ENCODE measurements around the gene ZNF3.

ZNF3 gene

GRCh38 chr7:100119970-100120732, 38.6 kb upstream of the ZNF3 start:
- H2BK5ac ChIP-seq (ENCODE audit: low read depth, low read length, poor library complexity): no peak overlapping the region
- H3K4me3 ChIP-seq (ENCODE audit: low read depth, low read length): peak overlapping the region; percentile 79
- no peak overlapping the region for H3K23ac ChIP-seq (ENCODE audit: low read length)
- H3K4me1 ChIP-seq (ENCODE audit: control insufficient read depth in 1 of 2, insufficient read depth in 2 of 2, low read length in 2 of 2): peaks cover 6 to 17% of the 10 kb centered on the region in 2 experiments
- no peaks in the 10 kb centered on the region for H3K27me3 ChIP-seq (ENCODE audit: insufficient read depth, low read length)
- H2BK12ac ChIP-seq (ENCODE audit: low read length): no peak overlapping the region
- no peak overlapping the region for H3K4ac ChIP-seq (ENCODE audit: low read depth, low read length)
- no peaks in the 10 kb centered on the region for H3K9me3 ChIP-seq (ENCODE audit: insufficient read depth, low read depth, low read length)
- no peak overlapping the region for H2BK120ac ChIP-seq (ENCODE audit: insufficient read depth, low read length, poor library complexity)
- peak overlapping the region; percentile 9 for H3K27ac ChIP-seq (ENCODE audit: low read depth, low read length)
- H3K79me1 ChIP-seq (ENCODE audit: low read length): no peaks in the 10 kb centered on the region
- no peak overlapping the region for H2AK5ac ChIP-seq (ENCODE audit: low read length)
- H2AFZ ChIP-seq (ENCODE audit: insufficient read depth, low read length, poor library complexity): no peak overlapping the region
- no peak overlapping the region for H4K91ac ChIP-seq (ENCODE audit: low read depth, low read length)
- peak overlapping the region; percentile 25 for H4K8ac ChIP-seq (ENCODE audit: low read depth, low read length)
- DNase-seq: peak in 1 of 2 donors; percentile 41
- H3K79me2 ChIP-seq (ENCODE audit: control insufficient read depth, insufficient read depth, low read length, poor library complexity): peaks cover 5% of the 10 kb centered on the region
- H3K9ac ChIP-seq (ENCODE audit: low read length): peak overlapping the region; percentile 57
- H3K14ac ChIP-seq (ENCODE audit: low read length): no peak overlapping the region
- no peak overlapping the region for H4K12ac ChIP-seq (ENCODE audit: low read depth, low read length)
- peak overlapping the region; percentile 81 for H3K4me2 ChIP-seq (ENCODE audit: low read length)
- WGBS (ENCODE audit: extremely low coverage, insufficient coverage, insufficient read length): no CpG with 5 or more reads among the region's 19 CpGs
- H3K18ac ChIP-seq (ENCODE audit: low read length): no peak overlapping the region
- H3K36me3 ChIP-seq (ENCODE audit: control insufficient read depth in 1 of 2, insufficient read depth in 2 of 2, low read length in 2 of 2): no peaks in the 10 kb centered on the region

DNA sequence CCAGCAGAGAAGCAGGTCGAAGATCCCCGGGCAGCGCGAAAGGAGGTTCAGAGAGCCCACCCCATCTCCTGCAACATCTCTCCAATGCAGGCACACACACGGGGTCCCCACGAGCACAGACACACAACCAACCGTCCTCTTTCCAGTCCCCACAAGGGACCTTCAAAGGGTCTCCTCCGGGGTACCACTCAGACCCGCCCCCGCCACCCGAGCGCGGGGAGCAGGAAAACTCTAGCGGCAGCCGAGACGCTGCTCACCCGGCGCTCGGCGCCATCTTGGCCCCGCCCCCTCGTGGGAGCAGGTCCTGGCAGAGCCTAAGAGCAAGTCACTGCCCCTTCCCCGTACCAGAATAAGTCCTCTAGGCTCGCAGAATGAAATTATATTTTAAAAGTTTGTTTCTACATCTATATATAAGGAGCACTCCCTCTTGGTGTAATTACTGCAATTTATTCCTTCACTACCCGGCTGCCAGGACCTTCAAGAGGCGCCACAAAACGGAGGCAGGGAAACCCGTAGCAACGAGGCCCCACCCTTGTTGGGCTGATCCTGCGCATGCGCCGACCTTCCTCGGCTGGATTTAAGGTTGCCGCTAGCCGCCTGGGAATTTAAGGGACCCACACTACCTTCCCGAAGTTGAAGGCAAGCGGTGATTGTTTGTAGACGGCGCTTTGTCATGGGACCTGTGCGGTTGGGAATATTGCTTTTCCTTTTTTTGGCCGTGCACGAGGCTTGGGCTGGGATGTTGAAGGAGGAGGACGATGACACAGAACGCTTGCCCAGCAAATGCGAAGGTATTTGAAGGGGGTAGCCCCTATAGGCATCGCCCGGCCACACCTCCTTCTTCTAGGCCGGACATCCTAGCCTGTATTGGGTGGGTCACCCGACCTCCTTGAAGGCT, 37.8 kb upstream of the ZNF3 start, which contains the start of the genes CNPY4 and TAF6:
TSS of gene CNPY4 (plus strand) at position 563 of the 898 bp plus-strand sequence. CDS start at position 674, 111 bp downstream.
TSS of gene TAF6 (minus strand) at position 287 of the 898 bp plus-strand sequence. CDS start 5,149 bp downstream, outside the sequence.
- Histone ChIP-seq H4K12ac (ENCODE audit: low read depth, low read length) (peak within 1 kb of the TSS; percentile 4), H3K9me3 (ENCODE audit: insufficient read depth, low read depth, low read length) (no peaks in the 10 kb centered on the region), H3K18ac (ENCODE audit: low read length) (peak within 1 kb of the TSS; percentile 7), H3K14ac (ENCODE audit: low read length) (peak within 1 kb of the TSS; percentile 77), H3K79me1 (ENCODE audit: low read length) (no peaks in the 10 kb centered on the region), H3K4me1 (ENCODE audit: control insufficient read depth in 1 of 2, insufficient read depth in 2 of 2, low read length in 2 of 2) (peaks cover 6 to 17% of the 10 kb centered on the region in 2 experiments), H3K4ac (ENCODE audit: low read depth, low read length) (peak within 1 kb of the TSS; percentile 70), H3K9ac (ENCODE audit: low read length) (peak within 1 kb of the TSS; percentile 93), H2AFZ (ENCODE audit: insufficient read depth, low read length, poor library complexity) (peak within 1 kb of the TSS; percentile 12), H4K8ac (ENCODE audit: low read depth, low read length) (peak within 1 kb of the TSS; percentile 50), H3K4me2 (ENCODE audit: low read length) (peak within 1 kb of the TSS; percentile 81), H3K27me3 (ENCODE audit: insufficient read depth, low read length) (no peaks in the 10 kb centered on the region), H2AK5ac (ENCODE audit: low read length) (no peak within 1 kb of the TSS), H3K79me2 (ENCODE audit: control insufficient read depth, insufficient read depth, low read length, poor library complexity) (peaks cover 5% of the 10 kb centered on the region), H3K4me3 (ENCODE audit: low read depth, low read length) (peak within 1 kb of the TSS; percentile 92), H3K23ac (ENCODE audit: low read length) (no peak within 1 kb of the TSS), H2BK5ac (ENCODE audit: low read depth, low read length, poor library complexity) (peak within 1 kb of the TSS; percentile 50), H3K36me3 (ENCODE audit: control insufficient read depth in 1 of 2, insufficient read depth in 2 of 2, low read length in 2 of 2) (no peaks in the 10 kb centered on the region), H2BK12ac (ENCODE audit: low read length) (no peak within 1 kb of the TSS), H2BK120ac (ENCODE audit: insufficient read depth, low read length, poor library complexity) (peak within 1 kb of the TSS; percentile 1), H4K91ac (ENCODE audit: low read depth, low read length) (peak within 1 kb of the TSS; percentile 33), H3K27ac (ENCODE audit: low read depth, low read length) (peak within 1 kb of the TSS; percentile 29)
- DNase-seq: peak; percentile 95 to 98
- WGBS (ENCODE audit: extremely low coverage, insufficient coverage, insufficient read length): no CpG with 5 or more reads among the region's 49 CpGs

DNA sequence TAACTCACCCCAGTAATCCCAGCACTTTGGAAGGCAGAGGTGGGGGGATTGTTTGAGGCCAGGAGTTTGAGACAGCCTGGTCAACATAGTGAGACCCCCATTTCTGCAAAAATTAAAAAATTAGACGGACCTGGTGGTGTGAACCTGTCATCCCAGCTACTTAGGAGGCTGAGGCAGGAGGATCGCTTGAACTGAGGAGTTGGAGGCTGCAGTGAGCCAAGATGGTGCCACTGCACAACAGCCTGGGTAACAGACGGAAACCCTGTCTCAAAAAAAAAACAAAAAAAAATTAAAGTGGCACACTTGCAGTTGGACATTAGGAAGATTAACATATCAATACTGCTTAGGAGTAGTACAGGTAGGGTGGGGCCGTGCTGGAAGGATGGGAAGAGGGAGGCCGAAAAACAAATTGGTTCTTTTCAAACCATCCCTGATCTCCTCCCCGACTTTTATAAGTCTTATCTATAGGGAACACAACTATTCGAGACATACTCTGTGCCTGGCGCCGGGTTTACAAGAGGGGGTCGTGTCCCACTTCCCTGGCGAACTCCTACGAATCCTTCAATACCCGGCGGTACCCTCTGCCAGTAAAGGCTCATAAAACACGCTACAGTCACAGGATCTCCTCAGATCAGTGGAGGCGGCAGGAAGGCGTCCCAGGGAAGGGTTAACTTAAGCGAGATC, 37.0 kb upstream of the ZNF3 start:
- H3K4me2 ChIP-seq (ENCODE audit: low read length): peak overlapping the region; percentile 81
- H3K4me3 ChIP-seq (ENCODE audit: low read depth, low read length): peak overlapping the region; percentile 92
- H4K8ac ChIP-seq (ENCODE audit: low read depth, low read length): peak overlapping the region; percentile 50
- no peak overlapping the region for H3K23ac ChIP-seq (ENCODE audit: low read length)
- H3K79me2 ChIP-seq (ENCODE audit: control insufficient read depth, insufficient read depth, low read length, poor library complexity): peaks cover 5% of the 10 kb centered on the region
- peak overlapping the region; percentile 93 for H3K9ac ChIP-seq (ENCODE audit: low read length)
- DNase-seq: no peak
- no peak overlapping the region for H2BK12ac ChIP-seq (ENCODE audit: low read length)
- no peaks in the 10 kb centered on the region for H3K27me3 ChIP-seq (ENCODE audit: insufficient read depth, low read length)
- peaks cover 6% of the 10 kb centered on the region in 2 experiments for H3K36me3 ChIP-seq (ENCODE audit: control insufficient read depth in 1 of 2, insufficient read depth in 2 of 2, low read length in 2 of 2)
- peak overlapping the region; percentile 4 for H4K12ac ChIP-seq (ENCODE audit: low read depth, low read length)
- H3K4me1 ChIP-seq (ENCODE audit: control insufficient read depth in 1 of 2, insufficient read depth in 2 of 2, low read length in 2 of 2): peaks cover 6 to 17% of the 10 kb centered on the region in 2 experiments
- no peak overlapping the region for H2BK120ac ChIP-seq (ENCODE audit: insufficient read depth, low read length, poor library complexity)
- H2AFZ ChIP-seq (ENCODE audit: insufficient read depth, low read length, poor library complexity): peak overlapping the region; percentile 12
- WGBS (ENCODE audit: extremely low coverage, insufficient coverage, insufficient read length): no CpG with 5 or more reads among the region's 18 CpGs
- no peaks in the 10 kb centered on the region for H3K79me1 ChIP-seq (ENCODE audit: low read length)
- peak overlapping the region; percentile 50 for H2BK5ac ChIP-seq (ENCODE audit: low read depth, low read length, poor library complexity)
- peak overlapping the region; percentile 77 for H3K14ac ChIP-seq (ENCODE audit: low read length)
- peak overlapping the region; percentile 29 for H3K27ac ChIP-seq (ENCODE audit: low read depth, low read length)
- no peak overlapping the region for H2AK5ac ChIP-seq (ENCODE audit: low read length)
- peak overlapping the region; percentile 70 for H3K4ac ChIP-seq (ENCODE audit: low read depth, low read length)
- peak overlapping the region; percentile 33 for H4K91ac ChIP-seq (ENCODE audit: low read depth, low read length)
- peak overlapping the region; percentile 7 for H3K18ac ChIP-seq (ENCODE audit: low read length)
- H3K9me3 ChIP-seq (ENCODE audit: insufficient read depth, low read depth, low read length): no peaks in the 10 kb centered on the region

GRCh38 chr7:100115026-100115425, 33.5 kb upstream of the ZNF3 start:
- peaks cover 5% of the 10 kb centered on the region for H3K79me2 ChIP-seq (ENCODE audit: control insufficient read depth, insufficient read depth, low read length, poor library complexity)
- H3K4me1 ChIP-seq (ENCODE audit: control insufficient read depth in 1 of 2, insufficient read depth in 2 of 2, low read length in 2 of 2): peaks cover 3 to 4% of the 10 kb centered on the region in 2 experiments
- no peak overlapping the region for H3K4ac ChIP-seq (ENCODE audit: low read depth, low read length)
- H3K36me3 ChIP-seq (ENCODE audit: control insufficient read depth in 1 of 2, insufficient read depth in 2 of 2, low read length in 2 of 2): peaks cover 34 to 35% of the 10 kb centered on the region in 2 experiments
- H4K12ac ChIP-seq (ENCODE audit: low read depth, low read length): no peak overlapping the region
- no peak overlapping the region for H2BK12ac ChIP-seq (ENCODE audit: low read length)
- H3K4me3 ChIP-seq (ENCODE audit: low read depth, low read length): no peak overlapping the region
- H3K27me3 ChIP-seq (ENCODE audit: insufficient read depth, low read length): no peaks in the 10 kb centered on the region
- no peaks in the 10 kb centered on the region for H3K79me1 ChIP-seq (ENCODE audit: low read length)
- peak; percentile 94 to 98 for DNase-seq
- no peak overlapping the region for H3K18ac ChIP-seq (ENCODE audit: low read length)
- no peak overlapping the region for H4K91ac ChIP-seq (ENCODE audit: low read depth, low read length)
- no peak overlapping the region for H2AK5ac ChIP-seq (ENCODE audit: low read length)
- no CpG with 5 or more reads among the region's 7 CpGs for WGBS (ENCODE audit: extremely low coverage, insufficient coverage, insufficient read length)
- no peak overlapping the region for H2AFZ ChIP-seq (ENCODE audit: insufficient read depth, low read length, poor library complexity)
- H3K9me3 ChIP-seq (ENCODE audit: insufficient read depth, low read depth, low read length): no peaks in the 10 kb centered on the region
- no peak overlapping the region for H4K8ac ChIP-seq (ENCODE audit: low read depth, low read length)
- no peak overlapping the region for H3K23ac ChIP-seq (ENCODE audit: low read length)
- H3K9ac ChIP-seq (ENCODE audit: low read length): no peak overlapping the region
- no peak overlapping the region for H3K27ac ChIP-seq (ENCODE audit: low read depth, low read length)
- H3K14ac ChIP-seq (ENCODE audit: low read length): no peak overlapping the region
- H3K4me2 ChIP-seq (ENCODE audit: low read length): no peak overlapping the region
- H2BK120ac ChIP-seq (ENCODE audit: insufficient read depth, low read length, poor library complexity): no peak overlapping the region
- no peak overlapping the region for H2BK5ac ChIP-seq (ENCODE audit: low read depth, low read length, poor library complexity)

Data from trophoblast cell (in vitro differentiated cells and primary cell).